Measurements from ENCODE around the gene PRR5L. TPM values are rescaled to one million over a fixed set of nuclear protein-coding genes. Genes with fewer than 3 reads are reported as not detected.

Gene PRR5L
- total and polyA plus RNA-seq, 2 experiments from 2014 or later, result 0.70 to 2.6 TPM

DNA sequence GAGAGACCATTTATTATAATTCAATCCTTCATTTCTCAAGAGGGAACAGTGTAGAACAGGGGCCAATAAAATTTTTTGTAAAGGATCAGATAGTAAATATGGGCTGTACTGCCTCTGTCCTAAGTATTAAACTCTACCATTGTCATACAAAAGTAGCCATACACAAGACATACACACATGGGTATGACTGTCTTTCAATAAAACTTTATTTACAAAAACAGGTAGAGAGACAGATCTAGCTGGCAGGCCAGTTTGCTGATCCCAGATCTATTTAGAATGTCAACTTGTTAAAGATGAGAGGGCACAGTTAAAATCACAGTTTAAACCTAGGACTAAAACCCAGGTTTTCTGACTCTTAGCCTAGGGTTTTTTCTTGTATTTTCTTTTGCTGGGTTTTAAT is 197.2 kb downstream of the PRR5L start:
- H3K27me3 ChIP-seq, result no peaks in the 10 kb centered on the region
- TF ChIP-seq, protein P1, sequence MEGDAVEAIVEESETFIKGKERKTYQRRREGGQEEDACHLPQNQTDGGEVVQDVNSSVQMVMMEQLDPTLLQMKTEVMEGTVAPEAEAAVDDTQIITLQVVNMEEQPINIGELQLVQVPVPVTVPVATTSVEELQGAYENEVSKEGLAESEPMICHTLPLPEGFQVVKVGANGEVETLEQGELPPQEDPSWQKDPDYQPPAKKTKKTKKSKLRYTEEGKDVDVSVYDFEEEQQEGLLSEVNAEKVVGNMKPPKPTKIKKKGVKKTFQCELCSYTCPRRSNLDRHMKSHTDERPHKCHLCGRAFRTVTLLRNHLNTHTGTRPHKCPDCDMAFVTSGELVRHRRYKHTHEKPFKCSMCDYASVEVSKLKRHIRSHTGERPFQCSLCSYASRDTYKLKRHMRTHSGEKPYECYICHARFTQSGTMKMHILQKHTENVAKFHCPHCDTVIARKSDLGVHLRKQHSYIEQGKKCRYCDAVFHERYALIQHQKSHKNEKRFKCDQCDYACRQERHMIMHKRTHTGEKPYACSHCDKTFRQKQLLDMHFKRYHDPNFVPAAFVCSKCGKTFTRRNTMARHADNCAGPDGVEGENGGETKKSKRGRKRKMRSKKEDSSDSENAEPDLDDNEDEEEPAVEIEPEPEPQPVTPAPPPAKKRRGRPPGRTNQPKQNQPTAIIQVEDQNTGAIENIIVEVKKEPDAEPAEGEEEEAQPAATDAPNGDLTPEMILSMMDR (IDR thresholded peaks at IDR 0.05; ENCODE audit: low read depth, low read length), result no peak
- no peak overlapping the region for H3K27ac ChIP-seq
- peaks cover 35% of the 10 kb centered on the region for H3K36me3 ChIP-seq
- H3K9me3 ChIP-seq (ENCODE audit: low read depth), result no peaks in the 10 kb centered on the region
- no peaks in the 10 kb centered on the region for H3K4me1 ChIP-seq (ENCODE audit: low read depth)
- no peak for DNase-seq (ENCODE audit: low read depth in 1 of 2, low spot score in 1 of 2)
- H3K4me3 ChIP-seq, result no peak overlapping the region

DNA sequence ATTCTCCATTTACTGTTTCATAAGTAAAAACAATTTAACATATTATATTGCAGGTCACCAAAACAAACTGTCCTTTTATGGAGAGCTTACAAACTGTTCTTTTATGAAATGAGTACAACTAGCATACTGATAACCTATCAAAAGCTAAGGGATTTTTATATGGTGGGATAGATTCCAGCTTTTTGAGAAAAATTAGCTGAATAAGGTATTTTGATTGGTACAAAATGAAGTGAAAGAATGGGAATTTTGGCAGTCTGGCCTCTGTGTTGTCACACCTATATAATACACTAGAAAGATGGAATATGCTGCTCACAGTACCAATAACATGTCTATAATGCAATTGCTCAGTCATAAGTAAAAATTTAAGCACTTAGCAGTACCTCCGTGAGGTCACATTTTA is 202.6 kb downstream of the PRR5L start:
- TF ChIP-seq, protein P1 (IDR thresholded peaks at IDR 0.05; ENCODE audit: low read depth, low read length), result no peak
- Histone ChIP-seq H3K4me1 (ENCODE audit: low read depth) (peaks cover 6% of the 10 kb centered on the region), H3K27ac (no peak overlapping the region), H3K9me3 (ENCODE audit: low read depth) (no peaks in the 10 kb centered on the region), H3K4me3 (no peak overlapping the region), H3K27me3 (no peaks in the 10 kb centered on the region), H3K36me3 (peaks cover 42% of the 10 kb centered on the region)
- DNase-seq (ENCODE audit: low read depth in 1 of 2, low spot score in 1 of 2), result no peak

DNA sequence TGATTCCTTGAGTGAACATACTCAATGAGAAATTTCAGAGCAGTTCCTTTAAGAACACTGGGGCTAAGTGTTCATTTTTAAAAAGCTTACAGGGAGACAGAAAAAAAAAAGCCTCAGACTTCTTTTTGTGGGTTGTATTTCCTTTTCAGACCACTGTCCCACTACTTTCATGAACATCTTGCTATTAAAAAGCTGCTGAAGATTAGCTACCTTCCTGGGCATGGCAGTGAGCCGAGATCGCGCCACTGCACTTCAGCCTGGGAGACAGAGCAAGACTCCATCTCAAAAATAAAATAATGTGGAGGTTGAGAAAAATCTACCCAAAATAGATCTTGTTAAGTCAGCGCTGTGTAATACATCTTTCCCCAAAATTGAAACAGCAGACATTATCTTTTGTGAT is 203.2 kb downstream of the PRR5L start:
- no peak overlapping the region for H3K4me3 ChIP-seq
- peaks cover 42% of the 10 kb centered on the region for H3K36me3 ChIP-seq
- no peaks in the 10 kb centered on the region for H3K9me3 ChIP-seq (ENCODE audit: low read depth)
- H3K4me1 ChIP-seq (ENCODE audit: low read depth), result peaks cover 6% of the 10 kb centered on the region
- TF ChIP-seq, protein P1 (IDR thresholded peaks at IDR 0.05; ENCODE audit: low read depth, low read length), result no peak
- H3K27ac ChIP-seq, result no peak overlapping the region
- H3K27me3 ChIP-seq, result no peaks in the 10 kb centered on the region
- DNase-seq (ENCODE audit: low read depth in 1 of 2, low spot score in 1 of 2), result no peak

DNA sequence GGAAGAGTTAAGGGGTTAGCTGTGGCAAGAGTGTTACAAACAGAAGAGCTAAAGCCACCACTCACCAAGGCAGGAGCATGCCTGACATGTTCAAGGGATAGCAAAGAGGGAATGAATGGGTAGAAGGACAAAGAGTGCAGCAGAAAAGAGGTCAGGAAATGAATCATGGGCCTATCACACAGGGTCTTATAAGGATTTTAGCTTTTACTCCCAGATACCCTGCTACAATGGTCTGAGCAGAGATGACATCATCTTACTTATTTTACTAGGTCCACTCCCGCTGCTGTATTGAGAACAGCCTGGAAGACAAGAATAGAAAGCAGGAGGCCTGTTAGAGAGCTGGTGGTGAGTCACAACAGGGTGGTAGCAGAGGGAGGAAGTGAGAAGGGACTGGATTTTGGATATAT is 204.2 kb downstream of the PRR5L start:
- DNase-seq (ENCODE audit: low read depth in 1 of 2, low spot score in 1 of 2), result peak; percentile 32 to 88
- H3K4me1 ChIP-seq (ENCODE audit: low read depth), result peaks cover 6% of the 10 kb centered on the region
- H3K36me3 ChIP-seq, result peaks cover 35% of the 10 kb centered on the region
- H3K27me3 ChIP-seq, result no peaks in the 10 kb centered on the region
- H3K4me3 ChIP-seq, result no peak overlapping the region
- TF ChIP-seq, protein P1 (IDR thresholded peaks at IDR 0.05; ENCODE audit: low read depth, low read length), result no peak
- H3K9me3 ChIP-seq (ENCODE audit: low read depth), result no peaks in the 10 kb centered on the region
- H3K27ac ChIP-seq, result peak overlapping the region; percentile 10

DNA sequence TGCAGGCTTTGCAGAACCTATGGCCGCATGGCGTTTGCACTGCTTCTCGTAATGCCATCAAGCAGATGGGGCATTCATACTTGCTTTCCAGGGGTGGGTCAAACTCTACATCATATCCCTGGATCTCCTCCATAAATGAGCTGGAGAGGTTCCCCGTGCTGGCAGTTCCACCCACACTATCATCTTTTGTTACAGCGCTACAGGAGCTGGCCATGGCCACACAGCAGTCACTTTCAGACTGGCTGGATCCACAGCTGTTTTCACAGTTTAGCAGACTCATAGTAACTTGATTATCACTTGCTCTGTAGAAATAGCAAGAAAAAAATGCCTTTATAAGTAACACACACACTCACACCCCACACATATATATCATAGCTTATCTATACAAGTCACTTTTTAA is 205.1 kb downstream of the PRR5L start:
- Histone ChIP-seq H3K9me3 (ENCODE audit: low read depth) (no peaks in the 10 kb centered on the region), H3K27me3 (no peaks in the 10 kb centered on the region), H3K36me3 (peaks cover 30% of the 10 kb centered on the region), H3K4me1 (ENCODE audit: low read depth) (peaks cover 6% of the 10 kb centered on the region), H3K27ac (peak overlapping the region; percentile 9), H3K4me3 (no peak overlapping the region)
- TF ChIP-seq, protein P1 (IDR thresholded peaks at IDR 0.05; ENCODE audit: low read depth, low read length), result no peak
- peak in 1 of 2 donors; percentile 6 for DNase-seq (ENCODE audit: low read depth in 1 of 2, low spot score in 1 of 2)
